Karpas-422 (cell line): ENCODE measurements around the gene SGCD. TPM values are rescaled to one million over a fixed set of nuclear protein-coding genes. Genes with fewer than 3 reads are reported as not detected.

ENCODE experiments used
- DNase-seq: peaks from one replicate; pipeline ENCODE4 v3.0.0-alpha.2; 2015
- H2AFZ ChIP-seq: fragments of 200-600 bp; sonication (generic); 2 replicates; pipeline ENCODE4 v1.6.1; 2014; ENCODE audit warnings: antibody characterized with exemption, low read length, mixed read lengths
- H3K27ac ChIP-seq: fragments of 200-600 bp; sonication (generic); 2 replicates; pipeline ENCODE4 v1.5.1; 2014; ENCODE audit warnings: mild to moderate bottlenecking, low read length, moderate library complexity
- H3K27me3 ChIP-seq: fragments of 200-600 bp; sonication (generic); 2 replicates; pipeline ENCODE4 v1.6.1; 2014; ENCODE audit warnings: low read length, mixed read lengths
- H3K36me3 ChIP-seq: fragments of 200-600 bp; sonication (generic); 2 replicates; pipeline ENCODE4 v1.6.1; 2014; ENCODE audit warnings: low read length, mixed read lengths; ENCODE audit not compliant: insufficient read depth
- H3K4me1 ChIP-seq: fragments of 200-600 bp; sonication (generic); 2 replicates; pipeline ENCODE4 v1.6.1; 2014; ENCODE audit warnings: mild to moderate bottlenecking, low read length, mixed read lengths
- H3K4me2 ChIP-seq: fragments of 200-600 bp; sonication (generic); 2 replicates; pipeline ENCODE4 v1.6.1; 2014; ENCODE audit warnings: low read length, low read depth, mild to moderate bottlenecking; ENCODE audit not compliant: poor library complexity, severe bottlenecking
- H3K4me3 ChIP-seq: fragments of 200-600 bp; sonication (generic); 2 replicates; pipeline ENCODE4 v1.5.1; 2014; ENCODE audit warnings: mild to moderate bottlenecking, antibody characterized with exemption, low read length, mixed read lengths
- H3K79me2 ChIP-seq: fragments of 200-600 bp; sonication (generic); 2 replicates; pipeline ENCODE4 v1.6.1; 2014; ENCODE audit warnings: mild to moderate bottlenecking, low read length, mixed read lengths
- H3K9ac ChIP-seq: fragments of 200-600 bp; sonication (generic); 2 replicates; pipeline ENCODE4 v1.6.0; 2014; ENCODE audit warnings: low read length
- H3K9me2 ChIP-seq: fragments of 200-600 bp; sonication (generic), shearing (Covaris generic); replicated peaks from 2 replicates; pipeline ENCODE4 v1.6.0; 2014; ENCODE audit warnings: mild to moderate bottlenecking, low read length, moderate library complexity; ENCODE audit not compliant: insufficient read depth
- H3K9me3 ChIP-seq: fragments of 300-700, 200-600 bp; sonication (generic); 2 replicates; pipeline ENCODE4 v1.6.1; 2014; ENCODE audit warnings: low read length, mixed read lengths
- H4K20me1 ChIP-seq: fragments of 200-600 bp; sonication (generic); 2 replicates; pipeline ENCODE4 v1.6.1; 2014; ENCODE audit warnings: mild to moderate bottlenecking, antibody characterized with exemption, low read length, low read depth; ENCODE audit not compliant: insufficient read depth
- total RNA-seq: library from RNA; depleted of rRNA; stranded (reverse); fragments of >200 nt; shearing (Covaris generic); gene quantifications from 2 replicates; pipeline ENCODE4 v1.2.3, GENCODE V29; 2014; ENCODE audit warnings: low replicate concordance

SGCD gene
- total RNA-seq, 1 experiment from 2014 or later, result not detected

DNA sequence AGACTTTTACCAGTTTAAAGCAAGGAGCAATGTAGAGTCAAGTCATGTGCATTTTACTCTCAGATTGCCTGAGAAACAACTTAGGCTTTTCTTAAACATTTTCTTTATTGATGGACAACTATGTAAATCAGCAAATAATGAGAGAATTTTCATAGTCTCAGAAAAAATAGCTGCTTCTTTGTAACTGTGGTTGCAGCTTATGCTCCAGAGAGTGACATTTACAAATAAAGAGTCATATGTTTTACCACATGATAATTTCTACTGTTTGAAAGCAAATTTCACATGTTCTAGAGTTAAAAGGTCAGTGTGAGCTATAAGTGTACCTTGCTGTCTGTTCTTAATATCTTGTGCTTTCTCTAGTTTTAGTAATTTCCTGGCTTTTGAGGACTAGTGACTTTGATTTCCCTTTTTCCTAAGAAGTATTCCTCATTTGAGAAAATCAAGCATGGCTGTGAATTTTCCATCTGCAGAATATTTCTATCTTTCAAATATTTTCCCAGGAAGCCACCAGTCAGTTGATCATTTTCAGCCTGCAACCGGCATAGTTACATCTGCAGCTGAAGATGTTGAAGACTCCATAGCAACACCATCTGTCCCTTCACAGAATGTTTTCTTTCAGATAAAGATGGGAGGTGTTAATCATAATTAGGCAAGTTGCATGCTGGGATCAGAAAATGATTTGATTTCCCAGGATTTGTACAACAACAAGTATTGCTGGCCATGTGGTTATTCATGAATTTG lies 229.9 kb downstream of the SGCD start:
- H3K9ac ChIP-seq, result no peak overlapping the region
- H3K36me3 ChIP-seq, result no peaks in the 10 kb centered on the region
- no peaks in the 10 kb centered on the region for H4K20me1 ChIP-seq
- no peak overlapping the region for H3K4me3 ChIP-seq
- no peaks in the 10 kb centered on the region; the same call in 1 of the 2 replicates for H3K27me3 ChIP-seq
- no peaks in the 10 kb centered on the region for H3K9me3 ChIP-seq
- DNase-seq, result no peak
- H3K9me2 ChIP-seq, result no peaks in the 10 kb centered on the region
- no peak overlapping the region for H3K4me2 ChIP-seq
- H2AFZ ChIP-seq, result no peak overlapping the region
- no peaks in the 10 kb centered on the region for H3K4me1 ChIP-seq
- H3K27ac ChIP-seq, result no peak overlapping the region
- no peaks in the 10 kb centered on the region for H3K79me2 ChIP-seq

DNA sequence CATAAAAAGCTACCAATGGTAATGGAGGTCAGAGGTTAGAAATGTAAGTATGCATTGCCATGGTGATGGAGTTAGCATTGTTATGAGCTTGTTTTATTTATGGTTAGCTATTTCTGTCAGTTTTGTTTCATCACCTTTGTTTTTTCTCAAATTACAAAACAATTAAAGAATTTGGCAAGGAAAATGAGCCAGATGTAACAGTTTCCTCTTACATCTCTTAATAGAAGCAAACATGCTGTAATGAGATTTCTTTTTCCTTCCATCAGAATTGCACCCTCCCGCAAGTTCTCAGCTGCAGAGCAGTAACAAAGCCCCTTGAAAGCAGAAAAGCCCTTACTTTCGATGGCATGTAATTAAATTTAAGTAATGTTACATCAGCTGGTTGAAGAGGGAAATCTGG lies 233.0 kb downstream of the SGCD start:
- no peak overlapping the region for H3K9ac ChIP-seq
- H2AFZ ChIP-seq, result no peak overlapping the region
- H3K4me3 ChIP-seq, result no peak overlapping the region
- no peaks in the 10 kb centered on the region for H3K9me2 ChIP-seq
- H3K27me3 ChIP-seq, result no peaks in the 10 kb centered on the region; the same call in 1 of the 2 replicates
- no peaks in the 10 kb centered on the region for H3K79me2 ChIP-seq
- no peak overlapping the region for H3K27ac ChIP-seq
- H3K4me1 ChIP-seq, result no peaks in the 10 kb centered on the region
- H4K20me1 ChIP-seq, result no peaks in the 10 kb centered on the region
- no peaks in the 10 kb centered on the region for H3K9me3 ChIP-seq
- no peaks in the 10 kb centered on the region for H3K36me3 ChIP-seq
- no peak for DNase-seq
- no peak overlapping the region for H3K4me2 ChIP-seq

DNA sequence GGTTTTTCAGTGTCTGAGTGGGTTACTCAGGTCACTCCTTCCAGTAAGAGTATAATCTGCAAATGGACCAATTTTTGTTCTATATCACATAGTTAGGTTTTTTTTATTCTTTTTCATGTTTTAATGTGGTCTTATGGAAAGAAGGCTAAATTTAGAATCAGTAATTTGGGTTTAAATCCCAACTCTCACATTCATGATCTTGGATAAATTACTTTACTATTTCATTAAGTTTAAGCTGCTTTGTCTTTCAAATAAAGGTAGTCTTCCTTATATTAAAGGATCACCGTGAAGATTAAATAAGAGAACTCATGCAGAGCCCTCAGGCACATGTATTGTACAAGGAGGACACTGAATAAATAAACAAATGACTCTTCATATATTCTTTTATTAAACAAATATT lies 234.7 kb downstream of the SGCD start:
- Histone ChIP-seq H3K27me3 (no peaks in the 10 kb centered on the region; the same call in 1 of the 2 replicates), H3K4me3 (no peak overlapping the region), H2AFZ (no peak overlapping the region), H3K4me1 (no peaks in the 10 kb centered on the region), H3K9me3 (no peaks in the 10 kb centered on the region), H3K27ac (no peak overlapping the region), H3K4me2 (no peak overlapping the region), H3K9ac (no peak overlapping the region), H3K36me3 (no peaks in the 10 kb centered on the region), H3K9me2 (no peaks in the 10 kb centered on the region), H3K79me2 (no peaks in the 10 kb centered on the region), H4K20me1 (no peaks in the 10 kb centered on the region)
- DNase-seq, result no peak

DNA sequence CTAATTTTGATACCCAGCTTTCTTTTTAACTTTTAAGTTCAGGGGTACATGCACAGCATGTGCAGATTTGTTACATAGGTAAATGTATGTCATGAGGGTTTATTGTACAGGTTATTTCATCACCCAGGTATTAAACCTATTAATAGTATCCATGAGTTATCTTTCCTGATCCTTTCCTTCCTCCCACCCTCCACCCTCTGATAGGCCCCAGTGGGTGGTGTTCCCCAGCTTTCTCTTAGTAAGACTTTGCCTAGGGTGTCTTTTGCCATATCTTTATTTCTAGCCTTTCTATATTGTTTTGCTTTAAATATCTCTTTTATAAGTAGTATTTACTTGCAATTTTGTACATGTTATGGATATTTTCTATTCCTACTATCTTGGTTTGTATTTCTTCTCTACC lies 243.7 kb downstream of the SGCD start:
- H3K9me3 ChIP-seq, result no peaks in the 10 kb centered on the region
- H3K27ac ChIP-seq, result no peak overlapping the region
- no peaks in the 10 kb centered on the region for H3K79me2 ChIP-seq
- no peak overlapping the region for H2AFZ ChIP-seq
- H3K4me3 ChIP-seq, result no peak overlapping the region
- H3K9ac ChIP-seq, result no peak overlapping the region
- no peak overlapping the region for H3K4me2 ChIP-seq
- no peaks in the 10 kb centered on the region for H3K36me3 ChIP-seq
- H3K9me2 ChIP-seq, result no peaks in the 10 kb centered on the region
- DNase-seq, result no peak
- no peaks in the 10 kb centered on the region for H4K20me1 ChIP-seq
- H3K27me3 ChIP-seq, result no peaks in the 10 kb centered on the region
- no peaks in the 10 kb centered on the region for H3K4me1 ChIP-seq

DNA sequence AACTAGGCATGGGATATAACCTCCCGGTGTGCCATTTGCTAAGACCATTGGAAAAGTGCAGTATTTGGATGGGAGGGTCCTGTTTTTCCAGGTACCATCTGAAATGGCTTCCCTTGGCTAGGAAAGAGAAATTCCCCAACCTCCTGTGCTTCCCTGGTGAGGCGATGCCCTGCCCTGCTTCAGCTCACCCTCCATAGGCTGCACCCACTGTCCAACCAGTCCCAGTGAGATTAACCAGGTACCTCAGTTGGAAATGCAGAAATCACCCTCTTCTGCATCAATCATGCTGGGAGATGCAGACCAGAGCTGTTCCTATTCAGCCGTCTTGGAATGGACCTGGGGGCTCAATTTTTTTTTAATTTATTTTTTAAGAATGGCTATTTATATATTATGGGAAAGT lies 254.8 kb downstream of the SGCD start:
- Histone ChIP-seq H3K4me3 (no peak overlapping the region), H3K4me2 (no peak overlapping the region), H3K79me2 (no peaks in the 10 kb centered on the region), H3K4me1 (no peaks in the 10 kb centered on the region), H3K9me2 (no peaks in the 10 kb centered on the region), H3K27me3 (no peaks in the 10 kb centered on the region), H3K9me3 (no peaks in the 10 kb centered on the region), H4K20me1 (no peaks in the 10 kb centered on the region), H3K36me3 (no peaks in the 10 kb centered on the region), H3K9ac (no peak overlapping the region), H2AFZ (no peak overlapping the region), H3K27ac (no peak overlapping the region)
- no peak for DNase-seq

DNA sequence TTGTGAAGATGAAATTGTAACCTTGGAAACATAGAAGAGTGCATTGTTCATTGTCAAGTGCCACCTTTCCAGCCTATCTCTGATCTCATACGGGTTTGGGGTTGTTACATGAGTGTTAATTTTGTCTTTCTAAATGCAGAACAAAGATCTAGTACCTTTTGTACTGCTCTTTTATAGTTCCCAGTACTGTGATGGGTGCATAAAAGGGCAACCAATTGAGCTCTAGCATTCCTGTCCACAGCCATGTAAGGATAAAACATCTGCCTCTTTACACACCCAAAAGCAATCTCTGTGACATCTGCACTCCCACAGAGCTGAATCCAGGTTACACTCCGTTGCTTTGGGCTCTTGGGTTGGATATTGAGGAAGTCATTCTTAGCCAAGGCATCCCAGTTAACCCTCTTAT lies 255.2 kb downstream of the SGCD start:
- H3K9me2 ChIP-seq, result no peaks in the 10 kb centered on the region
- no peaks in the 10 kb centered on the region for H4K20me1 ChIP-seq
- H3K27me3 ChIP-seq, result no peaks in the 10 kb centered on the region
- H3K9ac ChIP-seq, result no peak overlapping the region
- no peaks in the 10 kb centered on the region for H3K4me1 ChIP-seq
- no peaks in the 10 kb centered on the region for H3K79me2 ChIP-seq
- no peak overlapping the region for H3K4me2 ChIP-seq
- H3K4me3 ChIP-seq, result no peak overlapping the region
- no peaks in the 10 kb centered on the region for H3K9me3 ChIP-seq
- no peak for DNase-seq
- no peak overlapping the region for H3K27ac ChIP-seq
- H3K36me3 ChIP-seq, result no peaks in the 10 kb centered on the region
- no peak overlapping the region for H2AFZ ChIP-seq

DNA sequence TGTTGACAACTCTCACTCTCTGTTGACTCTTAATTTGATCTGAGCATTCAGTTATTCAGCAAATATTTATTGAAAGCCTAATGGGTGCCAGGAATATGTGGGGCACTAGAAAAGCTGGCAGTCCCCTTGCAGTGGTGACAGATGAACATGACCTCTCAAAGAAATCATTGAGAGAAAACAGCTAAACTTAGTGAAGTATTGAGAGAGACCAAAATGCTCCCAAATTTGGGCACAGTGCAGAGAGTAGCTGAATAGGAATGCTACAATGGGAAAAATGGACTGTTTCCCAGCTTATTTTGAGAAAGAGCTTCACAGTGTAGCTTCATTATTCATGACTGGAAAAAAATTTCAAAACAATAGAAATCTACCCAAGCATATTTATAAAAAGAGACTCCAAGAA lies 257.9 kb downstream of the SGCD start:
- Histone ChIP-seq H2AFZ (no peak overlapping the region), H3K4me2 (no peak overlapping the region), H3K36me3 (no peaks in the 10 kb centered on the region), H3K9me3 (no peaks in the 10 kb centered on the region), H3K4me1 (no peaks in the 10 kb centered on the region), H3K79me2 (no peaks in the 10 kb centered on the region), H3K4me3 (no peak overlapping the region), H3K9ac (no peak overlapping the region), H3K9me2 (no peaks in the 10 kb centered on the region), H4K20me1 (no peaks in the 10 kb centered on the region), H3K27ac (no peak overlapping the region), H3K27me3 (no peaks in the 10 kb centered on the region)
- no peak for DNase-seq

DNA sequence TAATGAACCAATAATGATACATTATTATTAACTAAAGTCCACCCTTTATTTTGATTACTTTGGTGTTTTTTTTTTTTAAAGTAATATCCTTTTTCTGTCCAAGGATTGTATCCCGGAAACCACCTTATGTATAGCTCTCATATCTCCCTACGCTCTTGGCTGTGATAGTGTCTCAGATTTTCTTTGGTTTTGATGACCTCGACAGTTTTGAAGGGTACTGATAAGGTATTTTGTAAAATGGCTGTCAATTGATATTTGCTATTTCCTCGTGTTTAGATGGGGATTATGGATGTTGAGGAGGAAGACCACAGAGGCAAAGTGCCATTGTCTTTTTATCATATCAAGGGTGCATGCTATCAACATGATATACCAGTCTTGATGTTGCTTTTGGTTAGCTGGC lies 259.0 kb downstream of the SGCD start:
- H3K27ac ChIP-seq, result no peak overlapping the region
- H3K4me1 ChIP-seq, result no peaks in the 10 kb centered on the region
- no peak for DNase-seq
- H3K79me2 ChIP-seq, result no peaks in the 10 kb centered on the region
- no peak overlapping the region for H3K4me2 ChIP-seq
- no peaks in the 10 kb centered on the region for H3K36me3 ChIP-seq
- no peak overlapping the region for H2AFZ ChIP-seq
- H3K9me3 ChIP-seq, result no peaks in the 10 kb centered on the region
- H3K4me3 ChIP-seq, result no peak overlapping the region
- H3K27me3 ChIP-seq, result no peaks in the 10 kb centered on the region
- H4K20me1 ChIP-seq, result no peaks in the 10 kb centered on the region
- no peaks in the 10 kb centered on the region for H3K9me2 ChIP-seq
- no peak overlapping the region for H3K9ac ChIP-seq
